Glutamatergic neuron (in vitro differentiated cells): ENCODE results near the gene SYT1. TPM values are rescaled to one million over a fixed set of nuclear protein-coding genes. Genes with fewer than 3 reads are reported as not detected.

ENCODE experiments used
- DNase-seq: peaks from one replicate; pipeline ENCODE4 v3.0.0; 2022
- H3K27ac Mint-ChIP-seq: one replicate; pipeline ENCODE4 v1.8.0; 2020; ENCODE audit warnings: mild to moderate bottlenecking, mixed read lengths, inconsistent platforms; ENCODE audit not compliant: unreplicated experiment
- H3K27me3 Mint-ChIP-seq: one replicate; pipeline ENCODE4 v1.8.0; 2020; ENCODE audit warnings: mild to moderate bottlenecking, moderate library complexity, mixed read lengths, inconsistent platforms; ENCODE audit not compliant: unreplicated experiment
- H3K36me3 Mint-ChIP-seq: one replicate; pipeline ENCODE4 v1.8.0; 2020; ENCODE audit warnings: mild to moderate bottlenecking, mixed read lengths, inconsistent platforms; ENCODE audit not compliant: unreplicated experiment
- H3K4me1 Mint-ChIP-seq: one replicate; pipeline ENCODE4 v1.8.0; 2020; ENCODE audit warnings: mild to moderate bottlenecking, low read depth, mixed read lengths, inconsistent platforms; ENCODE audit not compliant: unreplicated experiment
- H3K4me3 Mint-ChIP-seq: one replicate; pipeline ENCODE4 v1.8.0; 2020; ENCODE audit warnings: mild to moderate bottlenecking, mixed read lengths, inconsistent platforms; ENCODE audit not compliant: unreplicated experiment
- H3K9me3 Mint-ChIP-seq: one replicate; pipeline ENCODE4 v1.8.0; 2020; ENCODE audit warnings: mild to moderate bottlenecking, moderate library complexity, mixed read lengths, inconsistent platforms; ENCODE audit not compliant: unreplicated experiment
- total RNA-seq: library from RNA; stranded (reverse); fragmentation: NEBNext Ultra II Directional; extraction: Animal tissue kit (Norgen Biotek cat#: 25700); gene quantifications from one replicate; pipeline ENCODE4 v1.2.1, GENCODE V29; 2021; ENCODE audit not compliant: unreplicated experiment
- TF ChIP-seq, protein P1 (sequence below): fragments of 200-600 bp; sonication (generic); IDR thresholded peaks from one replicate; pipeline ENCODE4 v1.5.0; 2021; ENCODE audit not compliant: partially characterized antibody, unreplicated experiment

SYT1 gene
- total RNA-seq, 1 donor from 2014 or later: 155 TPM

DNA sequence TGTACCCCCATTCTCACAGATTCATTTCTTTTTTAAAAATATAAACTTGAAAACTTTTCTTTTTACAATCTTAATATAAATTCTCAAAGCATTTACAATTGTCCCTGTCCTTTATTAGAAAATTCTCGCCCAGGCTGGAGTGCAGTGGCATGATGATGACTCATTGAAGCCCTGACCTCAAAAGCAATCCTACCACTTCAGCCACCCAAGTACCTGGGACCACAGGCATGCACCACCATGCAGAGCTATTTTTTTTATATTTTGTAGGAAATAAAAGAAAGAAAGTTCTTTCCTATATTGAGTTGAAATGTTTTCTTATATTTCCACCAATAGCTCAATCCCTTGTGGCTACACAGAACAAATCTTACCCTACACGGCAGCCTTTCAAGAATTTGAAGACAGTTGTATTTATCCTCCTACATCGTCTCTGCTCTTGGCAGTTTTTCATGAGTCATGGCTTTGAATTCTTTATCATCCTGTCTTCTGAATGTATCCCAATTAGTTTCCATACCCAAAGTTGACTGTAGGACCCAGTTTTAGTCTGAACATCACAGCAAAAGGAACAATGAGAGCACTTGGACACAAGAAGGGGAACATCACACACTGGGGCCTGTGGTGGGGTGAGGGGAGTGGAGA is 52.4 kb downstream of the SYT1 start:
- no peak for DNase-seq
- H3K4me1 Mint-ChIP-seq: peaks cover 14% of the 10 kb centered on the region
- no peaks in the 10 kb centered on the region for H3K27me3 Mint-ChIP-seq
- TF ChIP-seq, protein P1, sequence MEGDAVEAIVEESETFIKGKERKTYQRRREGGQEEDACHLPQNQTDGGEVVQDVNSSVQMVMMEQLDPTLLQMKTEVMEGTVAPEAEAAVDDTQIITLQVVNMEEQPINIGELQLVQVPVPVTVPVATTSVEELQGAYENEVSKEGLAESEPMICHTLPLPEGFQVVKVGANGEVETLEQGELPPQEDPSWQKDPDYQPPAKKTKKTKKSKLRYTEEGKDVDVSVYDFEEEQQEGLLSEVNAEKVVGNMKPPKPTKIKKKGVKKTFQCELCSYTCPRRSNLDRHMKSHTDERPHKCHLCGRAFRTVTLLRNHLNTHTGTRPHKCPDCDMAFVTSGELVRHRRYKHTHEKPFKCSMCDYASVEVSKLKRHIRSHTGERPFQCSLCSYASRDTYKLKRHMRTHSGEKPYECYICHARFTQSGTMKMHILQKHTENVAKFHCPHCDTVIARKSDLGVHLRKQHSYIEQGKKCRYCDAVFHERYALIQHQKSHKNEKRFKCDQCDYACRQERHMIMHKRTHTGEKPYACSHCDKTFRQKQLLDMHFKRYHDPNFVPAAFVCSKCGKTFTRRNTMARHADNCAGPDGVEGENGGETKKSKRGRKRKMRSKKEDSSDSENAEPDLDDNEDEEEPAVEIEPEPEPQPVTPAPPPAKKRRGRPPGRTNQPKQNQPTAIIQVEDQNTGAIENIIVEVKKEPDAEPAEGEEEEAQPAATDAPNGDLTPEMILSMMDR: no peak
- no peak overlapping the region for H3K4me3 Mint-ChIP-seq
- no peaks in the 10 kb centered on the region for H3K36me3 Mint-ChIP-seq
- no peak overlapping the region for H3K27ac Mint-ChIP-seq
- H3K9me3 Mint-ChIP-seq: no peaks in the 10 kb centered on the region

GRCh38 chr12:78917513-78917912 is 52.9 kb downstream of the SYT1 start:
- no peak for DNase-seq
- Mint-ChIP-seq H3K4me1 (peaks cover 14% of the 10 kb centered on the region), H3K4me3 (no peak overlapping the region), H3K27ac (no peak overlapping the region), H3K36me3 (no peaks in the 10 kb centered on the region), H3K27me3 (no peaks in the 10 kb centered on the region), H3K9me3 (no peaks in the 10 kb centered on the region)
- TF ChIP-seq, protein P1: no peak

DNA sequence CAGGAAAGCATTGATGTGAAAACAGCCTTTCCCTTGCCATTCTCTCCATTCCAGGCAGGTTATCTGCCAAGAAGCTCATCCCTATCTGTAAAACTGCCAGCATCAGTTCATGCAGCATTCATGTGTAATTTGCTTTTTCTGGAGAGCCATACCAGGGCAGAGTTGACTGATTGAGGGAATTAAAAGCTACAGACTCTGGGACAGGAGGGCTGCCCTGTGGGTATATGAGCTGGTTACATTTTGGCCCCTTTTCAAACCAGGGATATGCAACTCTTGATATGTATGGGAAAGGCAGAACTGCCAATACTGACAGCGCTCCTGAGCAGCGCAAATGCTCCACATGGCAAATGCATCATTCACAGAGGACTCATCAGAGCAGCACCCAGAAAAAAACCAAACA is 53.7 kb downstream of the SYT1 start:
- peaks cover 14% of the 10 kb centered on the region for H3K4me1 Mint-ChIP-seq
- TF ChIP-seq, protein P1: no peak
- DNase-seq: no peak
- no peak overlapping the region for H3K27ac Mint-ChIP-seq
- H3K36me3 Mint-ChIP-seq: no peaks in the 10 kb centered on the region
- peaks cover 2% of the 10 kb centered on the region for H3K27me3 Mint-ChIP-seq
- H3K9me3 Mint-ChIP-seq: no peaks in the 10 kb centered on the region
- H3K4me3 Mint-ChIP-seq: no peak overlapping the region

- peak overlapping the region; percentile 23 for H3K27ac Mint-ChIP-seq
- H3K4me1 Mint-ChIP-seq: peaks cover 12% of the 10 kb centered on the region
- H3K9me3 Mint-ChIP-seq: peaks cover 2% of the 10 kb centered on the region
- TF ChIP-seq, protein P1: no peak
- DNase-seq: no peak
- H3K36me3 Mint-ChIP-seq: no peaks in the 10 kb centered on the region
- H3K27me3 Mint-ChIP-seq: no peaks in the 10 kb centered on the region
- no peak overlapping the region for H3K4me3 Mint-ChIP-seq
Observed at GRCh38 chr12:78928200-78929074, 63.9 kb downstream of the SYT1 start.

DNA sequence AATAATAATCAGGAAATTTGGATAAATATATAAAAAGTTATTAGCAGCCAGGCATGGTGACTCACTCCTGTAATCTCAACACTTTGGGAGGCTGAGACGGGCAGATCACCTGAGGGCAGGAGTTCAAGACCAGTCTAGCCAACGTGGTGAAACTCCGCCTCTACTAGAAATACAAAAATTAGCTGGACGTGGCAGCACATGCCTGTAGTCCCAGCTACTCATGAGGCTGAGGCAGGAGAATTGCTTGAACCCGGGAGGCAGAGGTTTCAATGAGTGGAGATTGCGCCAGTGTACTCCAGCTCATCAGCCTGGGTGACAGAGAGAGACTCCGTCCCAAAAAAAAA is 64.5 kb downstream of the SYT1 start:
- Mint-ChIP-seq H3K4me1 (peaks cover 12% of the 10 kb centered on the region), H3K27ac (no peak overlapping the region), H3K27me3 (no peaks in the 10 kb centered on the region), H3K4me3 (no peak overlapping the region), H3K36me3 (no peaks in the 10 kb centered on the region), H3K9me3 (peaks cover 2% of the 10 kb centered on the region)
- TF ChIP-seq, protein P1: no peak
- no peak for DNase-seq
